ENCODE measurements around the gene DXO.

Gene DXO

GRCh38 chr6:31968326-31968725 lies 3.6 kb downstream of the DXO start:
- no peak overlapping the region for H3K4me3 ChIP-seq (ENCODE audit: extremely low read depth, insufficient read depth, low read length, poor library complexity, severe bottlenecking)
- H3K4me1 ChIP-seq (ENCODE audit: control insufficient read depth, insufficient read depth, low read length, poor library complexity, severe bottlenecking), result peaks cover 15% of the 10 kb centered on the region
- peaks cover 67% of the 10 kb centered on the region for H3K36me3 ChIP-seq (ENCODE audit: control insufficient read depth, insufficient read depth, low read length)
- 95 to 96% methylated on average over 8 to 11 of the region's 11 CpGs for WGBS, 2 experiments (ENCODE audit: insufficient coverage in 2 of 2)
- H3K27ac ChIP-seq (ENCODE audit: low read depth, low read length, severe bottlenecking), result no peak overlapping the region
- H3K9me3 ChIP-seq (ENCODE audit: control insufficient read depth, low read length), result no peaks in the 10 kb centered on the region

GRCh38 chr6:31967926-31968320 lies 4.0 kb downstream of the DXO start:
- Histone ChIP-seq H3K9me3 (ENCODE audit: control insufficient read depth, low read length) (no peaks in the 10 kb centered on the region), H3K36me3 (ENCODE audit: control insufficient read depth, insufficient read depth, low read length) (peaks cover 71% of the 10 kb centered on the region), H3K27ac (ENCODE audit: low read depth, low read length, severe bottlenecking) (no peak overlapping the region), H3K4me3 (ENCODE audit: extremely low read depth, insufficient read depth, low read length, poor library complexity, severe bottlenecking) (no peak overlapping the region), H3K4me1 (ENCODE audit: control insufficient read depth, insufficient read depth, low read length, poor library complexity, severe bottlenecking) (peaks cover 15% of the 10 kb centered on the region)
- 88 to 93% methylated on average over 1 to 3 of the region's 3 CpGs for WGBS, 2 experiments (ENCODE audit: insufficient coverage in 2 of 2)

GRCh38 chr6:31966997-31967925 lies 4.7 kb downstream of the DXO start:
- no peak overlapping the region for H3K4me3 ChIP-seq (ENCODE audit: extremely low read depth, insufficient read depth, low read length, poor library complexity, severe bottlenecking)
- peaks cover 78% of the 10 kb centered on the region for H3K36me3 ChIP-seq (ENCODE audit: control insufficient read depth, insufficient read depth, low read length)
- 95 to 98% methylated on average over 6 to 8 of the region's 10 CpGs for WGBS, 2 experiments (ENCODE audit: insufficient coverage in 2 of 2)
- no peaks in the 10 kb centered on the region for H3K9me3 ChIP-seq (ENCODE audit: control insufficient read depth, low read length)
- no peak overlapping the region for H3K27ac ChIP-seq (ENCODE audit: low read depth, low read length, severe bottlenecking)
- peaks cover 15% of the 10 kb centered on the region for H3K4me1 ChIP-seq (ENCODE audit: control insufficient read depth, insufficient read depth, low read length, poor library complexity, severe bottlenecking)

GRCh38 chr6:31966506-31966905 lies 5.4 kb downstream of the DXO start:
- Histone ChIP-seq H3K4me3 (ENCODE audit: extremely low read depth, insufficient read depth, low read length, poor library complexity, severe bottlenecking) (no peak overlapping the region), H3K9me3 (ENCODE audit: control insufficient read depth, low read length) (no peaks in the 10 kb centered on the region), H3K4me1 (ENCODE audit: control insufficient read depth, insufficient read depth, low read length, poor library complexity, severe bottlenecking) (peaks cover 14% of the 10 kb centered on the region), H3K36me3 (ENCODE audit: control insufficient read depth, insufficient read depth, low read length) (peaks cover 85% of the 10 kb centered on the region), H3K27ac (ENCODE audit: low read depth, low read length, severe bottlenecking) (no peak overlapping the region)
- 91 to 98% methylated on average over 6 to 7 of the region's 7 CpGs for WGBS, 2 experiments (ENCODE audit: insufficient coverage in 2 of 2)

GRCh38 chr6:31965700-31966099 lies 6.2 kb downstream of the DXO start:
- Histone ChIP-seq H3K36me3 (ENCODE audit: control insufficient read depth, insufficient read depth, low read length) (peaks cover 93% of the 10 kb centered on the region), H3K27ac (ENCODE audit: low read depth, low read length, severe bottlenecking) (no peak overlapping the region), H3K4me3 (ENCODE audit: extremely low read depth, insufficient read depth, low read length, poor library complexity, severe bottlenecking) (no peak overlapping the region), H3K9me3 (ENCODE audit: control insufficient read depth, low read length) (no peaks in the 10 kb centered on the region), H3K4me1 (ENCODE audit: control insufficient read depth, insufficient read depth, low read length, poor library complexity, severe bottlenecking) (peaks cover 11% of the 10 kb centered on the region)
- WGBS, 2 experiments (ENCODE audit: insufficient coverage in 2 of 2), result 97 to 98% methylated on average over 13 of the region's 13 CpGs

GRCh38 chr6:31963921-31964320 lies 8.0 kb downstream of the DXO start:
- Histone ChIP-seq H3K4me1 (ENCODE audit: control insufficient read depth, insufficient read depth, low read length, poor library complexity, severe bottlenecking) (peaks cover 5% of the 10 kb centered on the region), H3K36me3 (ENCODE audit: control insufficient read depth, insufficient read depth, low read length) (peaks cover 84% of the 10 kb centered on the region), H3K27ac (ENCODE audit: low read depth, low read length, severe bottlenecking) (no peak overlapping the region), H3K9me3 (ENCODE audit: control insufficient read depth, low read length) (no peaks in the 10 kb centered on the region), H3K4me3 (ENCODE audit: extremely low read depth, insufficient read depth, low read length, poor library complexity, severe bottlenecking) (no peak overlapping the region)
- WGBS, 2 experiments (ENCODE audit: insufficient coverage in 2 of 2), result 97% methylated on average over 15 of the region's 19 CpGs

- 91% methylated on average over 11 to 12 of the region's 12 CpGs for WGBS, 2 experiments (ENCODE audit: insufficient coverage in 2 of 2)
- Histone ChIP-seq H3K4me1 (ENCODE audit: control insufficient read depth, insufficient read depth, low read length, poor library complexity, severe bottlenecking) (peaks cover 14% of the 10 kb centered on the region), H3K36me3 (ENCODE audit: control insufficient read depth, insufficient read depth, low read length) (peaks cover 72% of the 10 kb centered on the region)
Observed at GRCh38 chr6:31961616-31962015, 10.3 kb downstream of the DXO start.

GRCh38 chr6:31958741-31959739 lies 12.9 kb downstream of the DXO start, which contains the start of the genes NELFE and SKIC2:
Gene NELFE, minus strand, starts transcription at chr6:31958971. Its CDS starts 525 bp downstream, at chr6:31958446.
Gene SKIC2, plus strand, starts transcription at chr6:31959175. Its CDS starts 18 bp downstream, at chr6:31959193.
- H3K4me1 ChIP-seq (ENCODE audit: control insufficient read depth, insufficient read depth, low read length, poor library complexity, severe bottlenecking), result peaks cover 14% of the 10 kb centered on the region
- 1 to 2% methylated on average over 52 to 56 of the region's 59 CpGs for WGBS, 2 experiments (ENCODE audit: insufficient coverage in 2 of 2)
- H3K9me3 ChIP-seq (ENCODE audit: control insufficient read depth, low read length), result no peaks in the 10 kb centered on the region
- peak within 1 kb of the TSS; percentile 75 for H3K27ac ChIP-seq (ENCODE audit: low read depth, low read length, severe bottlenecking)
- peak within 1 kb of the TSS; percentile 100 for H3K4me3 ChIP-seq (ENCODE audit: extremely low read depth, insufficient read depth, low read length, poor library complexity, severe bottlenecking)
- H3K36me3 ChIP-seq (ENCODE audit: control insufficient read depth, insufficient read depth, low read length), result peaks cover 73% of the 10 kb centered on the region

More at GRCh38 chr6:31961616-31962015, 10.3 kb downstream of the DXO start:
- Histone ChIP-seq H3K4me3 (ENCODE audit: extremely low read depth, insufficient read depth, low read length, poor library complexity, severe bottlenecking) (no peak overlapping the region), H3K27ac (ENCODE audit: low read depth, low read length, severe bottlenecking) (no peak overlapping the region), H3K9me3 (ENCODE audit: control insufficient read depth, low read length) (no peaks in the 10 kb centered on the region)

- peak overlapping the region; percentile 75 for H3K27ac ChIP-seq (ENCODE audit: low read depth, low read length, severe bottlenecking)
- H3K4me3 ChIP-seq (ENCODE audit: extremely low read depth, insufficient read depth, low read length, poor library complexity, severe bottlenecking), result peak overlapping the region; percentile 100
- peaks cover 73% of the 10 kb centered on the region for H3K36me3 ChIP-seq (ENCODE audit: control insufficient read depth, insufficient read depth, low read length)
- H3K9me3 ChIP-seq (ENCODE audit: control insufficient read depth, low read length), result no peaks in the 10 kb centered on the region
- 0 to 12% methylated on average over 7 to 11 of the region's 11 CpGs for WGBS, 2 experiments (ENCODE audit: insufficient coverage in 2 of 2)
- H3K4me1 ChIP-seq (ENCODE audit: control insufficient read depth, insufficient read depth, low read length, poor library complexity, severe bottlenecking), result peaks cover 14% of the 10 kb centered on the region
Observed at GRCh38 chr6:31958412-31958740, 13.6 kb downstream of the DXO start.

- Histone ChIP-seq H3K27ac (ENCODE audit: low read depth, low read length, severe bottlenecking) (no peak overlapping the region), H3K4me3 (ENCODE audit: extremely low read depth, insufficient read depth, low read length, poor library complexity, severe bottlenecking) (no peak overlapping the region), H3K4me1 (ENCODE audit: control insufficient read depth, insufficient read depth, low read length, poor library complexity, severe bottlenecking) (peaks cover 14% of the 10 kb centered on the region), H3K36me3 (ENCODE audit: control insufficient read depth, insufficient read depth, low read length) (peaks cover 72% of the 10 kb centered on the region), H3K9me3 (ENCODE audit: control insufficient read depth, low read length) (no peaks in the 10 kb centered on the region)
- WGBS, 2 experiments (ENCODE audit: insufficient coverage in 2 of 2), result 92 to 93% methylated on average over 2 to 3 of the region's 3 CpGs
Observed at GRCh38 chr6:31956796-31957195, 15.1 kb downstream of the DXO start.

All from mesodermal cell (in vitro differentiated cells).